Stimulated activated naive CD4-positive, alpha-beta T cell treated with Interleukin-2 at 50 U/mL for 16 hours (primary cell): ENCODE results near the gene NBEA.
"Not testable (repeated sequence)": the region's sequence is repeated elsewhere in the genome, so short reads cannot be mapped to it uniquely, and the experiment has no call there.

Source experiments
- DNase-seq: peaks from one replicate; lab custom pipeline; 2025; lab: John Stamatoyannopoulos, UW

NBEA gene

DNA sequence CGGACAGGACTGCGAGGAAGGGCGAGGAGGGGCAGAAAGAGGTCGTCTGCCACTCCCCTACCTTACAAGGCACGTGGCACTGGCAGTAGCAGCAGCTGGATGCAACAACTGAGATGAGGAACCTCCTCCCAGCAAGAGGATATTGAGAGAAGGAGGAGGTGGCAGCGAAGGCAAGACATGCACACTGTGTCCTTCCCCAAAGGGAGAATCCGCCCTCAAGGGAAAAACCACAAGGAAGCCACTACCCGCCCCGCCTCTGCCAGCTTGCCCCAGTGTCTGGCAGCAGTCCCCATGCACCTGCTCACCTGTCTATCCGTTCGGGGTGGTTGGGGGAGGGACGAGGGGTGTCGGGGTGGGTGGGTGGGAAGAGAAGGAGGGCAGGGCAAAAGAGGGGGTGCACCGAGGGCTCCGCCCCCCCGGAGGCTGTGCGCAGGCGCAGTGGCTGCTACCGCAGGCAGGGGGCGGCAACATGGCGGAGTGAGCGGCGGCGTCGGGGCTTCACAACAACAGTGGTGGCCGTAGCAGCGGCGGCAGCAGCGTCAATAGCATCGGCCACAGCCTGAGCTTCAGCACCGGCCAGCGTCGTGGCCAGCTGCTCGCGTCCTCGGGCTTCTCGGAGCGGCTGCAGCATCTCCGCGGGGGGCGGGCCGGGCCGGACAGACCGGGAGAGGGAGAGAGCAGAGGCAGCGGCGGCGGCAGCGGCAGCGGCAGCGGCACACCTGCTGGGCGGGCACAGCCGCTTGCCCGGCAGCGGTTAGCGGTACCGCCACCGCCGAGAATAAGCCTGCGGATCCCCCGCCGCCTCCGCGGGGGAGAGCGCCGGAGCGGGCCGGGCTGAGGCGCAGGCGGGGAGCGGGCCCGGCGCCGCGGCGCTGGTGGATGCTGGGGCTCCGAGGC lies at the start of gene NBEA:
NBEA (plus strand) TSS at position 436 of the 897 bp plus-strand sequence. CDS start 551 bp downstream, outside the sequence.
- DNase-seq: peak; percentile 36

DNA sequence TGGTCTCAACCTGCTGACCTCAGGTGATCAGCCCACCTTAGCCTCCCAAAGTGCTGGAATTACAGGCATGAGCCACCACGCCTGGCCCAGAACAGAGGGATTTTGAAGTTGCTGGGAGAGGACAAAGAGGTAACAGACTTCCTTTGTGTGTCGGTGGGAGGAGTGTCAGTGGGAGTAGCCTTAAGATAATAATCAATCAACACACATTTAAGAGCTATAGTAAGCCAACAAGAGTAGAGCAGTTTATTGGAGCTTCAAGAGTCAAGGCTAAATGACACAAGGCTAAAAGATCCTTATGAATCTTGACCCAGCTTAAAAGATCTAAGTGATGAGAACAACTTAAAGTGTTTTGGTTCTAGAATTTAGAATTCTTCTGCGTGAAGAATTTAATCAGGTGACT lies 47.3 kb upstream of the NBEA start:
- DNase-seq: no peak

DNA sequence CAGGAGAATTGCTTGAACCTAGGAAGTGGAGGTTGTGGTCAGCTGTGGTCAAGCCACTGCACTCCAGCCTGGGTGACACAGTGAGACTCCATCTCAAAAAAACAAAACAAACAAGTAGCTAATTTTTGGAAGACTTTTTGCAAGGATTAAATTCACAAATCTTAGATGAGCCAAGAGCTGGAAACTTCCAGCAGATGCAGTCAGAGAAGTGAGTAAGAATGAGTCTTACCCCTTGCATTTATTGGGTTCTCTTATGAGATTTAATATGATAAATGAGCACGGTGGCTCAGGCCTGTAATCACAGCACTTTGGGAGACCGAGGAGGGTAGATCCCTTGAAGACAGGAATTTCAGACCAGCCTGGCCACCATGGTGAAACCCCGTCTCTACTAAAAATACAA lies 44.9 kb upstream of the NBEA start:
- no peak for DNase-seq

- no peak for DNase-seq
These were observed 42.2 kb upstream of the NBEA start for GRCh38 chr13:34899888-34900287.

GRCh38 chr13:34900288-34900739 lies 41.8 kb upstream of the NBEA start:
- DNase-seq: no peak

- no peak for DNase-seq
These were observed 40.5 kb upstream of the NBEA start for GRCh38 chr13:34901572-34901971.

- DNase-seq: no peak
These were observed 30.9 kb upstream of the NBEA start for GRCh38 chr13:34911159-34911558.

DNA sequence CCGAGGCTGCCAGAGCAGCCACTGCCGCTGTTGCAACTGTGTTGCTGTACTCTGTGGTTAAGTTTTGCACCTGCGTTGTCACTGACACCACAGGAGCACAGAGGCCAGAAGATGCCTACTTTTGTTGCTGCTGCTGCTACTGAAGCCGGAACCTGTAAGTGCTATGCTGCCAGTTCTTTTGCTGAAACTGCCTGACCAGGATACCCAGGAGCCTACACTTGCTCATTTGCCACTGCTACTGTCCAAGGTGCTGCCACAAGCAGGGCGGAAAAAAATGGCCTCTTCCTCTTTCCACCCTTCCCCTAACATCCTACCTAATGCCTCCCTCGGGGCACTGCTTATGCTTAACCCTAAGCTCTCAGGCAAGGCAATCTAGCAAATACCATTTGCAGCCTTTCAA lies 29.0 kb upstream of the NBEA start:
- no peak for DNase-seq

DNA sequence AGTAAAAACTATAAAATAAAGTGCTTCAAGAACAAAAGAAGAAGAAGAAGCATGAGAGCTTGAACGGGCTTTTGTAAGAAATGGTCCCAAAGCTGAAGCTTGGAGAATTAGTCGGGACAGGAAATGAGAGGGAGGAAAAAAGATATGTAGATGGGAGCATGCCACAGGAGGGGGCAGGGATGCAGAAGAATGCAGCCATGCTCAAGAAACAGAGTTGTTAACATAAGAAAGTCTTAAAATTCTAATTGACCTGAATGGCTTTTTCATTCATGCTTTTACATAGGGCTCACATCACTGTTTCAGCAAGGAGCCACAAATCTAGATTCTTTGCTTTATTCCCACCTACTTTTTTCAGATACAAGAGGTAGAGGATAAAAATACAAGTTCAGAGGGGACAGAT lies 27.7 kb upstream of the NBEA start:
- DNase-seq: no peak

DNA sequence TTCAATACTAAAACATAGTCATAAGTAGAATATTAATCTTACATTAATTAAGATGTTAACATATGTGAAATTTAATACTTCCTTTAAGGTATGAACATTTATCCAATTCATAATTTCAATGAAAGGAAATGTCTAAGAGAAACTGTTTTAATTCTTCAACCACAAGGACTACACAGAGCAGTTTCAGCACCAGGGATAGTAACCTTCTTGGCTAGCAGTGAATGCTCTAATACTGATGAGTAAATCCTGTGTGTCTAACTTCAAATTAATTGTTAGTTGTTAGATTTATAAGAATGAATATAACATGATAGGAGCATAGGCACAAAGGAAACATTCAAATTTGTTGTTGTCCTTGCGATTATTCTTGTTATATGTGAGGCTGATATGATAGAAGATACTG lies 15.6 kb upstream of the NBEA start:
- no peak for DNase-seq

GRCh38 chr13:34928676-34929075 lies 13.4 kb upstream of the NBEA start:
- DNase-seq: not testable (repeated sequence)

DNA sequence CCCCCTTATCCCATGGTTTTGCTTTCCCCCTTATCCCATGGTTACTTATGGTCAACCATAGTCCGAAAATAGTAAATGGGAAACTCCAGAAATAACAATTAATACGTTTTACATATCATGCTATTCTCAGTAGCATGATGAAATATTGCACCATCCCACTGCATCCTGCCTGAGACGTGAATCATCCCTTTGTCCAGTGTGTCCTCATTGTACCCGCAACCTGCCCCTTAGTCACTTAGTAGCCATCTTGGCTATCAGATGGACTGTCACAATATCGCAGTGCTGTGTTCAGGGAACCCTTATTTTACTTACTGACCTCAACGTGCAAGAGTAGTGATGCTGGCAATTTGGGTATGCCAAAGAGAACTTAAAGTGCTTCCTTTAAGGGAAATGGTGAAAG lies 10.5 kb upstream of the NBEA start:
- DNase-seq: no peak

DNA sequence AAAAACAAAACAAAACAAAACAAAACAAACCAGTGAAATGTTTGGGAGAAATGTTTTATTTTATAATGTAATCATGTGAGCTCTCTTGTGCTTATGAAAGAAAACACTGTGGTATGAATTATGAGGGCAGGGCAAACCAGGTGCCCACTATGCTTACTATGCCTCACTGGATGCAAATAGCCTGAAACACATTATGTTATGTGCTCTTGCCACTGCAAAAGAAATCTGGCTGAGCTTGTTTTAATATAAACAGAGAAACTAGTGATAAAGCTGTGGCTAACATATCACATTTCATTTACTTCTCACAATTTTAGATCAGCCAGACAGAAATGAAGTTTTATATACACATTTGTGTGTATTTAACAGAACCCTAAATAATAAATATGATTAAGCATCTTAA lies 8.7 kb upstream of the NBEA start:
- no peak for DNase-seq

- no peak for DNase-seq
These were observed 8.3 kb upstream of the NBEA start for GRCh38 chr13:34933786-34934185.

DNA sequence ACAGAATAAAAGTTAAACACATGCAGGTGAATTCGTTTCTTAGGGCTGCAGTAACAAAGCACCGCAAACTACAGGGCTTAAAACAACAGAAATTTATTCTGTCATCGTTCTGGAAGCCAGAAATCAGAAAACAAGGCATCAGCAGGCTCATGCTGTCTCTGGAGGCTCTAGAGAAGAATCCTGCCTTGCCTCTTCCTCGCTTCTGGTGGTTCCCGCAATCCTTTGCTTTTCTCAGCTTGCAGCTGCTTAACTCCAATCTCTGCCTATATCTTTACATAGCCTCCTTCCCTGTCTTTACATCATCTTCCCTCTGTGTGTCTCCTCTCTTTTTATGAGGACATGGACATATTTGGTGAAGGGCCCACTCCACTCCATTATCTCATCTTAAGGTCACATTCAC lies 6.2 kb upstream of the NBEA start:
- DNase-seq: no peak

GRCh38 chr13:34939771-34940170 lies 2.3 kb upstream of the NBEA start:
- no peak for DNase-seq

- DNase-seq: no peak
These were observed 635 bp upstream of the NBEA start for GRCh38 chr13:34941436-34941834.

DNA sequence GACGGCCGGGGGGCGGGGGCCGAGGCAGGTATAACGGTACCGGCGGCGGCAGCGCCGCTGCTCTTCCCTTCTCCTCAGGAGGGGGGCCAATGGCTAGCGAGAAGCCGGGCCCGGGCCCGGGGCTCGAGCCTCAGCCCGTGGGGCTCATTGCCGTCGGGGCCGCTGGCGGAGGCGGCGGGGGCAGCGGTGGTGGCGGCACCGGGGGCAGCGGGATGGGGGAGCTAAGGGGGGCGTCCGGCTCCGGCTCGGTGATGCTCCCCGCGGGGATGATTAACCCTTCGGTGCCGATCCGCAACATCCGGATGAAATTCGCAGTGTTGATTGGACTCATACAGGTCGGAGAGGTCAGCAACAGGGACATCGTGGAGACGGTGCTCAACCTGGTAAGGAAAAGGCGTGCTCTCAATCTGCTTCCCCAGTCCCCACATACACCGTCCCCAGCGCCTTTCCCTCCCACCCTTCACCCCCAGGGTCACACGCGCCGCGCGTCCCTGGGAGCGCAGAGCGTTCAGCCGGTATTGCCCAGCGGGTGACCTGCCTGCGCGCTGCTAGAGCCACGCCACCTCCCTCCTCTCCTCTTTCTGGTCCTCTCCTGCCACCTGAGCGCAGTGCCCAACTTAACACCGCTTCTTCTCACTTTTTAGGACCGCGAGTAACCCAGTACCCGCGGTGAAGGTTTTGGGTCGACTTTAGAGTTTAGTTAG lies 814 bp downstream of the NBEA start:
- no peak for DNase-seq

DNA sequence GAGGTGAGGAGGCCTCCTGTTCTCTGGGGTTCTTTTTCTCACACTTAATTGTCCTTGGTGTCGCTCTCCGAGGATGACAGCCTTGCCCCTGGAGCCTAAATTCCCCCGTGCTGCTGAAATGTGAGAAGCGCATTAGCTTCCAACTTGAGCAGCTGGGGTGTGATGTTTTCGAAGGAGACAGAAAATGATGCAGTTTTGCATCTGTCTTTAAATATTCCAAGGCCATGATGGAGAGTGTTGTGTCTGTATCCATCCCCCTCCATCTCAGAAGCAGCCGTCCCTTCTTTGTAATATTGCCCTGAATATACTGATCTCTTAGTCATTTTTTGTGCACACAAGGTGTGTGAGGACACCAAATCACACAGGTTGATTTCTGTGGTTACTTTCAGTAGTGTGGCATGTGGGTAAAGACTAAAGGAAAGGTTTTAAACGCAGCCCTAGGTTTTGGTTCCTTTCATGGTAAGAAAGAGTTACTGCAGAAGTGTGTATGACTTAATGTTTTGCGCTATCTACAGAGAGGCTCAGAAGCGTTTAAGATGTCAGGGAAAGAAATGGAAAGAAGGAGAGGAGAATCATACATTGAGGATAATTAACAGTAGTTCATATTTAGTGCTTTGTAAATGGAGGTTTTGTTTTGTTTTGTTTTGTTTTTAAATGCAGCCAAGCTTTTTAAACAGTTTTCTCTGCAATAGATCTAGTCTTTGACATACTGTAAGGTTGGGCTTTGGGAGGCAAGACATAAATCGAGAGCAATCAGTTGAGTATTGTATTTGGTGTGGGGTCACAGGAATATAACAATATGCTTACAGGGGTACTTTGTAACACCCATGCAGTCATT lies 1.6 kb downstream of the NBEA start:
- DNase-seq: no peak

GRCh38 chr13:34944274-34944634 lies 2.2 kb downstream of the NBEA start:
- DNase-seq: no peak

DNA sequence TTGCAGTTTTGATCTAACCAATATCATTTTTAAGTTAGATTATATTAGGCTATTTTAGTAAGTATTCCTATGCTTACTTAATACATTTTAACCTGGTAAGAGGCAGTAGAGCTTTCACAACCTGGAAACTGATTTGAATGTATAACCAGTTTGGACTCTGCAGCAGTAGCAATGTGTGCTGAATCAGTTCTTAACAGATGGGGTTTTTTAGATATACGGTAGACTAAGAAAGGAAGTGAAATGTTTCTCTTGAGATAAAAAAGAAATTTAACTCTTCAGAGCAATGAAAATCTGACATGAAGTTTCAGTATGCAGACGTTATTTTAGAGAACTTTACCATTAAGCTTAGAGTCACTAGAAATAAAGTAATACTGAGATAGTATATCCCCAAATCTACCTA lies 2.7 kb downstream of the NBEA start:
- no peak for DNase-seq

DNA sequence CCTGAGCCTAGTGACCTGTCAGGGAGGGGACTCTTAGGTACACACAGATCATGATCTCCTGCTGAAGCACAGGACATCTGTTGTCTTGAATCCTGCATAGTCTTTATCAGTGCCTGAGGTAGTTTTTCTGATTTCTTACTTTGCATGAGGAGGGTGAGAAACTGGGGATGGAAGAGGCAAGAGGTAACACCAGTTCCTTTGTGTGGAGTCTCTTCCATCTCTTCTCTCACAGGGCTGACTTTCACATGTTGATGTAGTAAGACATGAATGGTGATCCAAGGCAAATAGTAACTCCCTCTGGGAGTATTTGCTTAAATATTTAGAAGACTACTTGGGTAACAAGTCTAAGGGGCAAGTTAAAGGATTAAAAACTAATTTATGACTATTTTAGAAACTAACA lies 9.5 kb downstream of the NBEA start:
- DNase-seq: no peak

- DNase-seq: no peak
These were observed 17.4 kb downstream of the NBEA start for GRCh38 chr13:34959489-34959888.
